ENCODE data around the gene IQCE.
A peak's percentile ranks its signal among the peaks of the same experiment; 100 is the strongest.

IQCE gene, protein sequence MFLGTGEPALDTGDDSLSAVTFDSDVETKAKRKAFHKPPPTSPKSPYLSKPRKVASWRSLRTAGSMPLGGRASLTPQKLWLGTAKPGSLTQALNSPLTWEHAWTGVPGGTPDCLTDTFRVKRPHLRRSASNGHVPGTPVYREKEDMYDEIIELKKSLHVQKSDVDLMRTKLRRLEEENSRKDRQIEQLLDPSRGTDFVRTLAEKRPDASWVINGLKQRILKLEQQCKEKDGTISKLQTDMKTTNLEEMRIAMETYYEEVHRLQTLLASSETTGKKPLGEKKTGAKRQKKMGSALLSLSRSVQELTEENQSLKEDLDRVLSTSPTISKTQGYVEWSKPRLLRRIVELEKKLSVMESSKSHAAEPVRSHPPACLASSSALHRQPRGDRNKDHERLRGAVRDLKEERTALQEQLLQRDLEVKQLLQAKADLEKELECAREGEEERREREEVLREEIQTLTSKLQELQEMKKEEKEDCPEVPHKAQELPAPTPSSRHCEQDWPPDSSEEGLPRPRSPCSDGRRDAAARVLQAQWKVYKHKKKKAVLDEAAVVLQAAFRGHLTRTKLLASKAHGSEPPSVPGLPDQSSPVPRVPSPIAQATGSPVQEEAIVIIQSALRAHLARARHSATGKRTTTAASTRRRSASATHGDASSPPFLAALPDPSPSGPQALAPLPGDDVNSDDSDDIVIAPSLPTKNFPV

DNA sequence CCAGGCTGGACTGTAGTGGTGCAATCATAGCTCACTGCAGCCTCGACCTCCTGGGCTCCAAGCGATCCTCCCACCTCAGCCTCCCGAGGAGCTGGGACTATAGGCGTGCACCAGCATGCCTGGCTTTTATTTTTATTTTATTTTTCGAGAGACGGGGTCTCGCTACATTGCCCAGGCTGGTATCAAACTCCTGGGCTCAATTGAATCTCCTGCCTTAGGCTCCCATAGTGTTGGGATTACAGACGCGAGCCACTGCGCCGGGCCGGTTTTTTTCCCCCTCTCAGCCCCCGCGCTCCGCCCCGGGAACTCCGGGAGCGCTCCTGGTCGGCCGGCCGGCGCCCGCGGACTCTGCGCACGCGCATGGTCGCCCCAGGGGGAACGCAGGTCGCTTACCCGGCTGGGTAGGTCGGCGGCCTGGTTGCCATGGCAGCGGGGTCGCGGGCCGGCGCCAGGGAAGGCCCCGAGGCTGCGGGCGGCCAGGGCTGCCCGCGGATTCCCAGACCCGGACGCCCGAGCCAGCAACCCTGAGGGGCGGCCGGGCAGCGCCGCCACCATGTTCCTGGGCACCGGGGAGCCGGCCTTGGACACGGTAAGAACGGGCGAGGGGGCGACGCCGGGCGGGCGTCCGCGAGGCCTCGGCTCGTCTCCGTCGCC lies at the start of gene IQCE:
TSS of gene IQCE (plus strand) at position 351 of the 654 bp plus-strand sequence. CDS start at position 554, 203 bp downstream.
- Histone ChIP-seq H3K27me3 (ENCODE audit: control insufficient read depth, insufficient read depth, low read length) (no peaks in the 10 kb centered on the region), H3K4me3 (ENCODE audit: low read depth, low read length) (peak within 1 kb of the TSS; percentile 70), H3K4me1 (ENCODE audit: control insufficient read depth, insufficient read depth, low read length) (no peaks in the 10 kb centered on the region), H3K36me3 (ENCODE audit: control insufficient read depth, insufficient read depth, low read length) (no peaks in the 10 kb centered on the region), H3K9me3 (ENCODE audit: control insufficient read depth, insufficient read depth, low read length) (no peaks in the 10 kb centered on the region), H3K9ac (ENCODE audit: low read depth, low read length) (no peak within 1 kb of the TSS)

DNA sequence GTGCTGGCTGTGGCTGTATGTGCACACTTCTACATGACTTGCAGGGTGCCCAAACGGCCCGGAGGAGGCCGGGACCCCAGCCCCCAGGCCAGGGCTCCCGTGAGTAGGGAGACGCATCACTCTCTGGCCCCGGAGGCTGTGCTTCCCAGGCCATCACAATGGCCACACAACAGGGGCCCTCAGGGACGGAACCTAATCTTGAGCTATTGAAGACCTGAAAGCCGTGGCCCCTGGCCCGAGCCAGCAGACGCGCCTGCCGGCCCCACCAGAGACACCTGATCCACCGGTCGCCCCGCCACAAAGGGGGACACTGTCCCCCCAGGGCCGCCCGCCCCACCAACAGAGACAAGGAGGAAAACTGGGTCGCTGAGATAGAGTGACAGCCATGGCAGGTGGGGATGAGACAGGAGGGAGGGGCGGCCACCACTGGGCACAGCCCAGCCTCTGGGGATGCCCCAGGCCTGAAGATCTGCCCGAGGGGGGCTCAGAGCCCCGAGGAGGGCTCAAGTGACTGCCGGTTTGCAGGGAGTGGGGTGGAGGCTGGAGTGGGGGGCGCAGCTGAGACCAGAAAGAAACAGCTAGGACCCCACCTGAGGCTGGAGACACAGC lies 49.4 kb upstream of the IQCE start:
- H3K4me3 ChIP-seq (ENCODE audit: low read depth, low read length), result no peak overlapping the region
- no peaks in the 10 kb centered on the region for H3K4me1 ChIP-seq (ENCODE audit: control insufficient read depth, insufficient read depth, low read length)
- no peaks in the 10 kb centered on the region for H3K36me3 ChIP-seq (ENCODE audit: control insufficient read depth, insufficient read depth, low read length)
- no peaks in the 10 kb centered on the region for H3K27me3 ChIP-seq (ENCODE audit: control insufficient read depth, insufficient read depth, low read length)
- no peak overlapping the region for H3K9ac ChIP-seq (ENCODE audit: low read depth, low read length)
- no peaks in the 10 kb centered on the region for H3K9me3 ChIP-seq (ENCODE audit: control insufficient read depth, insufficient read depth, low read length)

DNA sequence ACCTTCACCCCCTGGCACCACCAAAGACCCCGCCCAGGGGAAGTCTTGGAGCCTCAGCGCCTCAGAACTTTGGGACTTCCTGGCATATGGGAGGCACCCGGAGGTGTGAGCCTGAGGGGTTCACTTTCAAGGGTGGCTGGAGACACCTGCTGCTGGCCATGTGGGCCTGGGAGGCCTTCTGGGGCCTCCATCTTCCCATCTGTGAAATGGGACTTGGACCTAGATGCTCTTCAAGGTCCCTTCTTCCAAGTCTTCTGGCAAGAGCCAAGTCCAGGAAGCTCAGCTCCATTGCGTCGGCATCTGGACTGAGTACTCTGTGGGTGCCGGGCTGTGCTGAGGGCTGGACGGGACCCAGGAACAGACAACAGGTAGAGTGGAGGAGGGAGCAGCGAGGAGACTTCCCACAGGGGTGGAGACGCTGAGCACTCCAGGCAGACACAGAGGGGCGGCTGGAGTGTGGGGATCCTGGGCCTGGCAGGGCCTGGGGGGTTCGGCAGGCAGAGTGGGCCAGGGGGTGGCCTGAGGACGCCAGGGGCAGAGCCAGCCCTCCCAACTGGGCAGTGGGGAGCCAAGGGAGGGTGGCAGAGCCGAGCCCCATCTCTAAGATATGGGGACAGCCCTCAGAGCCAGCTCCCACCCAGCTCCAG lies 48.5 kb upstream of the IQCE start:
- no peak overlapping the region for H3K9ac ChIP-seq (ENCODE audit: low read depth, low read length)
- H3K9me3 ChIP-seq (ENCODE audit: control insufficient read depth, insufficient read depth, low read length), result no peaks in the 10 kb centered on the region
- H3K36me3 ChIP-seq (ENCODE audit: control insufficient read depth, insufficient read depth, low read length), result no peaks in the 10 kb centered on the region
- no peaks in the 10 kb centered on the region for H3K27me3 ChIP-seq (ENCODE audit: control insufficient read depth, insufficient read depth, low read length)
- no peaks in the 10 kb centered on the region for H3K4me1 ChIP-seq (ENCODE audit: control insufficient read depth, insufficient read depth, low read length)
- no peak overlapping the region for H3K4me3 ChIP-seq (ENCODE audit: low read depth, low read length)

DNA sequence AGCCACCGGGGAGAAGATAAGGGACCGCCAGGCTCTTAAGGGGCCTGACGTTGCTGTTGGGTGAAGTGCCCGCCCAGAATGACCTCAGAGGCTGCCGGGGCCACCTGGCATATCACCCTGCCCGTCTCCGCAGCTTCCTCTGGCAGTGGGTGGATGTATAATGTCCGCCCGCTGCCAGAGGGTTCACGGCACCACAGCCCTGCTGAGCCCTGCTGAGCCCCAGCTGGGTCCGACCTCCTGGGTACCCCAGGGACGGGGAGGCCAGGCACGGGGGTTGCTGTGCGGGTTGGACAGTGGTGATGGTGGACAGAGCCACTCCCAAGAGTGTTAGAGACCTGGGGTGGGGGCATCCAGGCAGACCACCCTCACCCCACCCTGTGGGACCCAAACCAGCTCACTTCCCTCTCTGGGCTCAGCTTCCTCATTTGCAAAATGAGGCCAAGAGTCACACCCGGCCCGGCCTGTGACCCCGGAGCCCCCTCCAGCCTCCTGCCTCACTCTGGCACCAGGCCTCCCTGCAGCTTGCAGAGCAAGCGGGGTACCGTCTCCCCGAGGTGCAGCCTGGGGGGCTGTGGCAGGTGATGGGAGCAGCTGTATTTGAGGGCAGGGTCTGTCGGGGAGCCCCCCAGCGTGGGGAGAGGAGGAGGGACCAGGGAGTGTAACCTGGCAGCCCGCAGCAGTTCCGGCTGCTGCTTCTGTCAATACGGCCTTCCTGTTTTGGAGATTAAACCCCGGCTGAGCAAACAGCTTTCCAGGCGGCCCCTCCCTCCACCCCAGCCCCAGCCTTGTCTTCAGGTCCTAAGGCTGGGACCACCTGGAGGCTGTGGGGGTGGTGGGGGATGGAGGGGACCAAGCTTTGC lies 47.6 kb upstream of the IQCE start:
- H3K36me3 ChIP-seq (ENCODE audit: control insufficient read depth, insufficient read depth, low read length), result no peaks in the 10 kb centered on the region
- H3K9ac ChIP-seq (ENCODE audit: low read depth, low read length), result no peak overlapping the region
- H3K4me3 ChIP-seq (ENCODE audit: low read depth, low read length), result no peak overlapping the region
- H3K9me3 ChIP-seq (ENCODE audit: control insufficient read depth, insufficient read depth, low read length), result no peaks in the 10 kb centered on the region
- no peaks in the 10 kb centered on the region for H3K4me1 ChIP-seq (ENCODE audit: control insufficient read depth, insufficient read depth, low read length)
- H3K27me3 ChIP-seq (ENCODE audit: control insufficient read depth, insufficient read depth, low read length), result no peaks in the 10 kb centered on the region

- Histone ChIP-seq H3K27me3 (ENCODE audit: control insufficient read depth, insufficient read depth, low read length) (no peaks in the 10 kb centered on the region), H3K4me1 (ENCODE audit: control insufficient read depth, insufficient read depth, low read length) (no peaks in the 10 kb centered on the region), H3K9me3 (ENCODE audit: control insufficient read depth, insufficient read depth, low read length) (no peaks in the 10 kb centered on the region), H3K36me3 (ENCODE audit: control insufficient read depth, insufficient read depth, low read length) (peaks cover 4% of the 10 kb centered on the region), H3K4me3 (ENCODE audit: low read depth, low read length) (no peak overlapping the region), H3K9ac (ENCODE audit: low read depth, low read length) (peak overlapping the region; percentile 12)
These were observed 47.0 kb upstream of the IQCE start for GRCh38 chr7:2511769-2512168.

DNA sequence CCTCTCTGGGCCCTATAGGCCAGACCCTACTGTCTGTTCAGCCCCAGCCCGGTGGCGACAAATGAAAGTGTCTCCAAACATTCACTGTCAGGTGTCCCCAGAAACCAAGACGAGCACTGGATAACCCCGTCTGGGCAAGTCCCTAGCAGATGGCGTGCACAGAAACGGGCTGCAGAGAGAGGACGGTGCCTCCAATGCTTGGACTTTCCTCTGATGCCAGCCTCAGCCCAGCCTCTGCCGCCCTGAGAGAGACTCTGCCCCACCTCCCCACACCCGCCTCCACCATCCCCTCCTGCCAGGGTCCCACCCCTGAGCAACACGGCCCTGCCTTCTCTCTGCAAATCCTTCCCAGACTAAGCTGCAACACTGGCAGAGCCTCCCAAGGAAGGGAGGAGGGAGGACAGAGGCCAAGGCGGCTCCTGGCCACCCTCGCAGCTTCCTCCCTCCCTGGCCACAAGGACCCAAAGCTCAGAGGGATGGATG lies 46.6 kb upstream of the IQCE start:
- peak overlapping the region; percentile 12 for H3K9ac ChIP-seq (ENCODE audit: low read depth, low read length)
- H3K4me1 ChIP-seq (ENCODE audit: control insufficient read depth, insufficient read depth, low read length), result no peaks in the 10 kb centered on the region
- H3K4me3 ChIP-seq (ENCODE audit: low read depth, low read length), result no peak overlapping the region
- no peaks in the 10 kb centered on the region for H3K9me3 ChIP-seq (ENCODE audit: control insufficient read depth, insufficient read depth, low read length)
- H3K36me3 ChIP-seq (ENCODE audit: control insufficient read depth, insufficient read depth, low read length), result peaks cover 4% of the 10 kb centered on the region
- H3K27me3 ChIP-seq (ENCODE audit: control insufficient read depth, insufficient read depth, low read length), result no peaks in the 10 kb centered on the region

- H3K4me3 ChIP-seq (ENCODE audit: low read depth, low read length), result no peak overlapping the region
- no peak overlapping the region for H3K9ac ChIP-seq (ENCODE audit: low read depth, low read length)
- H3K36me3 ChIP-seq (ENCODE audit: control insufficient read depth, insufficient read depth, low read length), result peaks cover 4% of the 10 kb centered on the region
- peaks cover under 1% of the 10 kb centered on the region for H3K4me1 ChIP-seq (ENCODE audit: control insufficient read depth, insufficient read depth, low read length)
- peaks cover 3% of the 10 kb centered on the region for H3K27me3 ChIP-seq (ENCODE audit: control insufficient read depth, insufficient read depth, low read length)
- H3K9me3 ChIP-seq (ENCODE audit: control insufficient read depth, insufficient read depth, low read length), result no peaks in the 10 kb centered on the region
These were observed 46.1 kb upstream of the IQCE start for GRCh38 chr7:2512713-2513112.

DNA sequence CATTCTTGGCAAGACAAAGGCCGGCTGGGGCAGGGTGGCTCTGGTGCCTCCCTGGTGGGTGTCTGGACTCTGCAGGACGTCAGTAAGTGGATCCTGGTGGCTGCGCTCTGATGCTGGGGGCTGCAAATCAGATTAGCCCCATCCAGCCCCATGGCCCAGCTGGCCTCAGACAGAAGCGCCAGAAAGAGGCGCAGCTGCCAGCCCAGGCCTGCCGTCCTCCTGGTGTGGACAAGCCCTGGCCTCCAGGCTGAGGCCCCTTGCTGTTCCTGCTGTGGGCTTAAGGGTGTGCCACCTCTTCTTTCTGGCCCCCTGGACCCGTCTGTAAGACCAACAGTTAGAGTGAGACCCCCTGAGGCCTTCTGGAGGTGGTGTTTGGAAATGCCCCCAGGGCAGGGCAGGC lies 45.1 kb upstream of the IQCE start:
- peaks cover 6% of the 10 kb centered on the region for H3K4me1 ChIP-seq (ENCODE audit: control insufficient read depth, insufficient read depth, low read length)
- no peak overlapping the region for H3K9ac ChIP-seq (ENCODE audit: low read depth, low read length)
- peaks cover 4% of the 10 kb centered on the region for H3K36me3 ChIP-seq (ENCODE audit: control insufficient read depth, insufficient read depth, low read length)
- H3K4me3 ChIP-seq (ENCODE audit: low read depth, low read length), result no peak overlapping the region
- H3K27me3 ChIP-seq (ENCODE audit: control insufficient read depth, insufficient read depth, low read length), result peaks cover 9% of the 10 kb centered on the region
- no peaks in the 10 kb centered on the region for H3K9me3 ChIP-seq (ENCODE audit: control insufficient read depth, insufficient read depth, low read length)

GRCh38 chr7:2514473-2515423 lies 44.0 kb upstream of the IQCE start:
- peaks cover 6% of the 10 kb centered on the region for H3K4me1 ChIP-seq (ENCODE audit: control insufficient read depth, insufficient read depth, low read length)
- H3K4me3 ChIP-seq (ENCODE audit: low read depth, low read length), result no peak overlapping the region
- peaks cover 11% of the 10 kb centered on the region for H3K27me3 ChIP-seq (ENCODE audit: control insufficient read depth, insufficient read depth, low read length)
- H3K36me3 ChIP-seq (ENCODE audit: control insufficient read depth, insufficient read depth, low read length), result peaks cover 4% of the 10 kb centered on the region
- no peaks in the 10 kb centered on the region for H3K9me3 ChIP-seq (ENCODE audit: control insufficient read depth, insufficient read depth, low read length)
- H3K9ac ChIP-seq (ENCODE audit: low read depth, low read length), result no peak overlapping the region

Data from iPS-15b (cell line).